T-cell (primary cell): ENCODE results near the gene TMEM114. TPM values are rescaled to one million over a fixed set of nuclear protein-coding genes. Genes with fewer than 3 reads are reported as not detected.
"Not testable (repeated sequence)": the region's sequence is repeated elsewhere in the genome, so short reads cannot be mapped to it uniquely, and the experiment has no call there.

Source experiments
- ATAC-seq, 4 experiments: fragments of 200-7000 bp in 3 of 4; fragments of 150-1000 bp in 1 of 4; cut with Tn5 transposase; replicated peaks in 1 of 4; 1 replicate in 3 of 4; 2 replicates in 1 of 4; pipeline ENCODE4 v1.10.0; 2021; ENCODE audit warnings: moderate library complexity in 3 of 4, mild to moderate bottlenecking in 2 of 4, moderate number of reproducible peaks in 1 of 4
- CTCF ChIA-PET, 2 donors: fragments of 300-600 bp; sonication (Branson Sonifier 250); formaldehyde crosslinking; loops; one replicate each; lab custom pipeline; 2022; ENCODE audit warnings: antibody characterized with exemption in 2 of 2; lab: Charles Lee
- POLR2A ChIA-PET, 2 donors: fragments of 300-600 bp; sonication (Branson Sonifier 250); formaldehyde crosslinking; loops; one replicate each; lab custom pipeline; 2022; ENCODE audit warnings: antibody characterized with exemption in 2 of 2; lab: Charles Lee
- DNase-seq, 35 experiments: peaks; one replicate each; pipeline versions ENCODE4 v3.0.0 to v3.0.0-alpha.2; 2013 to 2023
- H3K27ac ChIP-seq: one replicate; pipeline ENCODE4 v1.5.1; 2013; ENCODE audit warnings: low read length
- H3K27me3 ChIP-seq, 2 experiments: replicated peaks in 1 of 2; 1 replicate in 1 of 2; 2 replicates in 1 of 2; pipeline versions ENCODE4 v1.6.1 to v1.7.0; 2013; ENCODE audit warnings: low read length in 1 of 2, mixed read lengths in 1 of 2; ENCODE audit not compliant: control insufficient read depth in 2 of 2, insufficient read depth in 2 of 2; ENCODE audit errors: extremely low read depth in 1 of 2
- H3K36me3 ChIP-seq, 2 donors: 1 replicate in 1 of 2; 2 replicates in 1 of 2; pipeline versions ENCODE4 v1.6.1 to v1.7.0; 2013; ENCODE audit warnings: low read length in 1 of 2; ENCODE audit not compliant: control insufficient read depth in 2 of 2, insufficient read depth in 1 of 2; ENCODE audit errors: extremely low read depth in 1 of 2
- H3K4me1 ChIP-seq, 2 experiments: 1 replicate in 1 of 2; 2 replicates in 1 of 2; pipeline versions ENCODE4 v1.6.1 to v1.7.0; 2013; ENCODE audit warnings: low read length in 2 of 2, mixed read lengths in 1 of 2; ENCODE audit not compliant: insufficient read depth in 2 of 2, control insufficient read depth in 1 of 2; ENCODE audit errors: extremely low read depth in 1 of 2
- H3K4me3 ChIP-seq, 2 donors: 1 replicate in 1 of 2; 2 replicates in 1 of 2; pipeline versions ENCODE4 v1.5.1 to v1.7.0; 2013; ENCODE audit warnings: mild to moderate bottlenecking in 2 of 2, low read length in 1 of 2, moderate library complexity in 1 of 2; ENCODE audit not compliant: control insufficient read depth in 1 of 2; ENCODE audit errors: extremely low read depth in 1 of 2
- H3K9me3 ChIP-seq: 2 replicates; pipeline ENCODE4 v1.7.0; 2013
- H3K27ac Mint-ChIP-seq, 2 donors: one replicate each; pipeline ENCODE4 v1.8.0; 2020 to 2021; ENCODE audit warnings: mild to moderate bottlenecking in 2 of 2, mixed read lengths in 2 of 2
- H3K27me3 Mint-ChIP-seq, 2 donors: one replicate each; pipeline ENCODE4 v1.8.0; 2021 to 2022; ENCODE audit warnings: mixed read lengths in 2 of 2
- H3K36me3 Mint-ChIP-seq: one replicate; pipeline ENCODE4 v1.8.0; 2021; ENCODE audit warnings: mixed read lengths
- H3K4me1 Mint-ChIP-seq, 3 donors: one replicate each; pipeline ENCODE4 v1.8.0; 2020 to 2022; ENCODE audit warnings: mixed read lengths in 3 of 3, mild to moderate bottlenecking in 1 of 3
- H3K4me3 Mint-ChIP-seq, 3 donors: one replicate each; pipeline ENCODE4 v1.8.0; 2020 to 2022; ENCODE audit warnings: mild to moderate bottlenecking in 3 of 3, mixed read lengths in 3 of 3, moderate library complexity in 3 of 3
- H3K9me3 Mint-ChIP-seq, 3 donors: one replicate each; pipeline ENCODE4 v1.8.0; 2020 to 2022; ENCODE audit warnings: mixed read lengths in 3 of 3
- WGBS: methylation state at CpG from one replicate; pipeline ENCODE4 v1.1.5; 2013; ENCODE audit warnings: missing lambda C conversion rate; ENCODE audit not compliant: insufficient coverage; 5-methylcytosine and 5-hydroxymethylcytosine counted together
- total RNA-seq, 35 experiments: library from RNA in 6 of 35; stranded (reverse) in 6 of 35; fragments of 120-200 nt in 1 of 35; gene quantifications; one replicate each; pipeline versions ENCODE4 v1.2.1 to v1.2.4 and lab custom pipeline; 2013 to 2026

Gene TMEM114
- total RNA-seq, 5 donors from 2014 or later (not counting 1 experiment from before 2014, with no cell fraction given): not detected

DNA sequence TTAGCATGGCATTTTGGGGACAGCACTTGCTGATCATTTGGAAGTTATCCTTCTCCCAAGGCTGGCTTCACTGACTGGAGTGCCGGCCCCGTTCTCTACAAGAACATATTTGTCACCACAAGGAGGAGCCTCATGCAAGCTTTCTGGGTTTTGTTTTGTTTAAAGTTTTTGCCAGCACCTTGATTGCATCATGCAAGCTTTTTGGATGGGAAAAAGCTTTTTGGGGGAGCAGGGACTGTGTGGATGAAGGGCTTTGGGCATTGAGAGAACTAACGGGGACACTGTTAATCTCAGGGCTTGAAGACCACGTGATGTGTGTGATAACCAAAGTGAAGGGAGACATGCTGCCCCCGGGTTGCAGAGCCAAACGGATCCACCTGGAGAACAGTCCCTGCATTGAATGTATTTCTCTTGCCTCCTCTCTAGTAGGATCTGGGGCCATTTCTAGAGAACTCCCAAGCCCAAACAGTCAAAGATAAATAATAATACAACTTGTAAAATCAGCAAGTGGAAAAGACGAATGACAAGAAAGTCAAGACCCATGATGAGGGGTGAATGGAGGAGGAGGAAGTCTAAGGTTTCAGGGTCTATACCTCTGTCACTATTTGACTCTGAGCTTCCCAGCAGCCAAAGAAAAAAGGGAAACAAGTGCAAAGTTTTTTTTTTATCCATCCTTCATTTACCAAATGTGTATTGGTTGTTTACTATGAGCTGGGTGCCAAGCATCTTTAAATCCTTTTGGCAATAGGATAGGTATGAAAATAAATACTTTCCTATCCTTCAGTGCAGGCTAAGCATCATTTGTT lies 17.2 kb downstream of the TMEM114 start:
- Histone ChIP-seq H3K27ac (no peak overlapping the region), H3K4me1 (no peaks in the 10 kb centered on the region), H3K9me3 (no peaks in the 10 kb centered on the region), H3K36me3 (no peaks in the 10 kb centered on the region), H3K4me3 (no peak overlapping the region), H3K27me3 (peaks cover 2 to 44% of the 10 kb centered on the region in 2 experiments)
- DNase-seq: peak in 1 of 35 experiments; percentile 21
- H3K27ac Mint-ChIP-seq: no peak overlapping the region
- CTCF ChIA-PET: interaction anchor here (0.6 to 1.1 kb wide), 3 partner anchors 129 to 307 kb away, joined by 3 read pairs; no protein-coding TSS in a partner anchor
- POLR2A ChIA-PET: interaction anchor here in 1 of 2 donors (0.7 kb wide), 1 partner anchor 60 kb away, joined by 3 read pairs; no protein-coding TSS in a partner anchor
- 20% methylated on average over 1 of the region's 7 CpGs for WGBS
- no peaks in the 10 kb centered on the region for H3K9me3 Mint-ChIP-seq
- no peaks in the 10 kb centered on the region for H3K36me3 Mint-ChIP-seq
- peaks cover 1 to 2% (median 1%) of the 10 kb centered on the region in 3 donors for H3K4me1 Mint-ChIP-seq
- no peak for ATAC-seq
- no peak overlapping the region for H3K4me3 Mint-ChIP-seq
- H3K27me3 Mint-ChIP-seq: peaks cover 38 to 41% of the 10 kb centered on the region in 2 donors

DNA sequence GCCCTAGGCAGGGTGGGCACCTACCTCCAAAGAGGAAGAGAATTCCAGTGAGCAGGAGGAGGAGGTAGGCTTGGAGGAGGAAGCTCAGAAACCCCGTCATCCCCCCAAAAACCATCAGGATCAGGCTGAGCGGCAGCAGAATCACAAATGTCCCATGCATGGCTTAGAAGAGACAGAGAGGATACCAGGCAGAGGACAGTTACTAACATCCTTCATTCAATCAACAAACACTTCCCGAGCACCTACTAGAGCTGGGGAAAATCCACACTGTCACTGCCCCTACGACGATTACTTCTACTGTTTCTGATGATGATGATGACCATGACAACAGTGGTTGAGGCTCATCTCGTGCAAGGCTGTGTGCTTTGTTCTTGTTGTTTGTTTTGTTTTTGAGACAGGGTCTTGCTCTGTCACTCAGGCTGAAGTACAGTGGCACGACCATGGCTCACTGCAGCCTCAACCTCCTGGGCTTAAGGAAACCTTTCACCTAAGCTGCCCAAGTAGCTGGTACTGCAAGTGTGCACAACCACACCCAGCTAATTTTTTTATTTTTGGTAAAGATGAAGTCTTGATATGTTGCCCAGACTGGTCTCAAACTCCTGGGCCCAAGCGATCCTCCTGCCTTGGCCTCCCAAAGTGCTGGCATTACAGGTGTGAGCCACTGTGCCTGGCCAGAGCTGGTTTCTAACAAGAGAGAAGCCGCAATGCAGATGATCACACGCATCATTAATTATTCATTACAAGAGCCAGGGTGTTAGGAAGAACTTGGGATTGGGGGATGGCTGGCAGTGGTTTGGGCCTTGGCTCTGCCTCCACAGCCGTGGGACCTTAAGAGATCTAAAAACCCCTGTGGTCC lies 18.0 kb downstream of the TMEM114 start:
- WGBS: 87% methylated on average over 3 of the region's 11 CpGs
- Histone ChIP-seq H3K27ac (no peak overlapping the region), H3K36me3 (no peaks in the 10 kb centered on the region), H3K4me3 (no peak overlapping the region), H3K27me3 (peaks cover 2 to 39% of the 10 kb centered on the region in 2 experiments), H3K4me1 (peaks cover 0 to 6% of the 10 kb centered on the region in 2 experiments), H3K9me3 (no peaks in the 10 kb centered on the region)
- Mint-ChIP-seq H3K27ac (no peak overlapping the region), H3K27me3 (peaks cover 32 to 37% of the 10 kb centered on the region in 2 donors), H3K4me1 (peaks cover 6 to 8% (median 8%) of the 10 kb centered on the region in 3 donors), H3K36me3 (no peaks in the 10 kb centered on the region), H3K4me3 (no peak overlapping the region), H3K9me3 (no peaks in the 10 kb centered on the region)
- DNase-seq (no peak), ATAC-seq (no peak)
- POLR2A ChIA-PET: interaction anchor here in 1 of 2 donors (0.8 kb wide), 1 partner anchor 26 kb away, joined by 6 read pairs; no protein-coding TSS in a partner anchor
- CTCF ChIA-PET: interaction anchor here (0.6 to 1.1 kb wide), 2 partner anchors 130 to 308 kb away, joined by 3 read pairs; no protein-coding TSS in a partner anchor

DNA sequence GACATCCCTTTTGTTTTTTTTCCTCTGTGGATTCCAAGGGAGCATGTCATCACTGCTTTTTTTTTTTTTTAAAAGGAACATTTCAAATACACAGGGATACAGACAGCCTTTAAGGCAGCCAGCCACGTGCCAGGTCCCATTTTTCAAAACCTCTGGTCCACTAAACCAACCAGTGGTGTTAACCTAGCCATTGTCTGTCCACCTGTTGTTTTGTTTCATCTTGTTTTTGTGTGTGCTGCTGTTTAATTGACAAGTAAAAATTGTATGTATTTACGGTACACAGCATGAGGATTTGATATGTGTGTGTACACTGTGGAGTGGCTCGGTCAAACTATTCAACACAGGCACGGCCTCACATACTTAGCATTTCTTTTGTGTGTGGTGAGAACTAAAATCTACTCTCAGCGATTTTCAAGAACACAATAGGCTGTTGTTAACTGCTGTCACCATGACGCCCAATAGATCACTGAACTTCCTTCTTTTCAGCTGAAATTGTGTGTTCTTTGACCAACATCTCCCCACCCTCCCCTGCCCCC lies 19.2 kb downstream of the TMEM114 start:
- no peaks in the 10 kb centered on the region for H3K9me3 Mint-ChIP-seq
- H3K27ac Mint-ChIP-seq: no peak overlapping the region
- Histone ChIP-seq H3K36me3 (no peaks in the 10 kb centered on the region), H3K27ac (no peak overlapping the region), H3K4me1 (peaks cover 0 to 6% of the 10 kb centered on the region in 2 experiments), H3K27me3 (peaks cover 2 to 34% of the 10 kb centered on the region in 2 experiments), H3K4me3 (no peak overlapping the region), H3K9me3 (no peaks in the 10 kb centered on the region)
- no peak for DNase-seq
- peaks cover 6 to 8% (median 8%) of the 10 kb centered on the region in 3 donors for H3K4me1 Mint-ChIP-seq
- POLR2A ChIA-PET: interaction anchor here in 1 of 2 donors (0.8 kb wide), 1 partner anchor 27 kb away, joined by 6 read pairs; no protein-coding TSS in a partner anchor
- peaks cover 28 to 32% of the 10 kb centered on the region in 2 donors for H3K27me3 Mint-ChIP-seq
- no CpG with 5 or more reads among the region's 6 CpGs for WGBS
- CTCF ChIA-PET: interaction anchor here in 1 of 2 donors (0.8 kb wide), 2 partner anchors 294 to 311 kb away, joined by 3 read pairs; no protein-coding TSS in a partner anchor
- ATAC-seq: no peak
- no peaks in the 10 kb centered on the region for H3K36me3 Mint-ChIP-seq
- no peak overlapping the region for H3K4me3 Mint-ChIP-seq

DNA sequence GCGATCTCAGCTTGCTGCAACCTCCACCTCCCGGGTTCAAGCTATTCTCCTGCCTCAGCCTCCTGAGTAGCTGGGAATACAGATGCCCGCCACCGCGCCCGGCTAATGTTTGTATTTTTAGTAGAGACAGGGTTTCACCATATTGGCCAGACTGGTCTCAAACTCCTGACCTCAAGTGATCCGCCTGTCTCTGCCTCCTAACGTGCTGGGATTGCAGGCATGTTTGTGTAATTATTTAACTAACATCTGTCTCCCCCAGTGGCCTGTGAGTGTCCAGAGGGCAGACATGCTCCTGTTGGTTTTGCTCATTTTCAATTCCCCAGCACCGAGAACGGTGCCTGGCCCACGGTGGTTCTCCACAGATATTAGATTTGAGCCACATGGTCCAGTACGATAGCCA lies 19.9 kb downstream of the TMEM114 start:
- H3K4me1 ChIP-seq, DNase-seq, H3K4me3 Mint-ChIP-seq, H3K27ac Mint-ChIP-seq, ATAC-seq, H3K9me3 Mint-ChIP-seq, H3K36me3 ChIP-seq, H3K4me3 ChIP-seq, H3K4me1 Mint-ChIP-seq, POLR2A ChIA-PET, H3K36me3 Mint-ChIP-seq, H3K9me3 ChIP-seq, H3K27ac ChIP-seq: not testable (repeated sequence)
- H3K27me3 Mint-ChIP-seq: peaks cover 21 to 24% of the 10 kb centered on the region in 2 donors
- peaks cover 2 to 34% of the 10 kb centered on the region in 2 experiments for H3K27me3 ChIP-seq
- WGBS: 90% methylated on average over 2 of the region's 12 CpGs
- CTCF ChIA-PET: interaction anchor here in 1 of 2 donors (0.8 kb wide), 2 partner anchors 295 to 311 kb away, joined by 3 read pairs; no protein-coding TSS in a partner anchor

DNA sequence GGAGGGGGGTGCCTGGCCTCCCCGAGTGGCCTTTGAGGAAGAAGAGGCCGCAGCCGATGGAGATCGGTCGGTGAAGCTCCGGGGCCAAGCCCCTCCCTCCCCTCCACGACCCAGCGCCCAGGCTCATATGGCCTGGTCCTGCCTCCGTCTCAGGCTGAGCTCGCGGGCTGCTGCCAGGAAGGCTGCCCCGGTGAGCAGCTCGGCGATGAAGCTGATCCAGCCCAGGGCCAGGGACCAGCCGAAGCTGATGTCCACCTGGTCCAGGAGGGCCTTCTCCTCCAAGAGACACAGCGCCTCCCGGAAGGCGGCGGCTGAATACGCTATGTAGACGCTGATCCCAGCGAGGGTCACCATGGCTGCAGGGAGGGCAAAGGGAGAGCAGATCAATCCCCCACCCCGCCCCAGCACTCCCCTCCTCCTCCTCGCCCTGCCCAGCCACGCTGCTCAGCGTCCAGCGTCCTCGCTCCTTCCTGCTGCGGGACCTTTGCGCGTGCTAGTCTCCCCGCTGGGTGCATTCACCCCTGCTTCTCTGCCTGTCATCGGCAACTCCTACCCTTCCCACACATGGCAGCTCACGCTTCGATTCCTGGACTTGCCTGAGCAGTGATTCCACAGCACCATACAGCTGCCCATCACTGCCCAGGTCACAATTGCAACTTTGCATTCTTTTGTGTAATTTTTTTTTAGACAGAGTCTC lies 20.5 kb downstream of the TMEM114 start:
- no peaks in the 10 kb centered on the region for H3K9me3 Mint-ChIP-seq
- no peak overlapping the region for H3K4me3 Mint-ChIP-seq
- no peaks in the 10 kb centered on the region for H3K36me3 Mint-ChIP-seq
- ATAC-seq (no peak), DNase-seq (no peak)
- H3K4me3 ChIP-seq: no peak overlapping the region
- ChIA-PET POLR2A (no interaction called here), CTCF (interaction anchor here (0.8 to 3.0 kb wide), 4 partner anchors 9 to 310 kb away, joined by 3 to 15 read pairs (median 3); no protein-coding TSS in a partner anchor)
- H3K27ac Mint-ChIP-seq: no peak overlapping the region
- H3K27ac ChIP-seq: no peak overlapping the region
- H3K27me3 Mint-ChIP-seq: peaks cover 20 to 21% of the 10 kb centered on the region in 2 donors
- H3K9me3 ChIP-seq: no peaks in the 10 kb centered on the region
- WGBS: 61% methylated on average over 25 of the region's 35 CpGs
- peaks cover 6 to 8% (median 8%) of the 10 kb centered on the region in 3 donors for H3K4me1 Mint-ChIP-seq
- peaks cover 0 to 6% of the 10 kb centered on the region in 2 experiments for H3K4me1 ChIP-seq
- peaks cover 2 to 34% of the 10 kb centered on the region in 2 experiments for H3K27me3 ChIP-seq
- H3K36me3 ChIP-seq: no peaks in the 10 kb centered on the region
